ENCODE data around the gene TRIP12. TPM values are rescaled to one million over a fixed set of nuclear protein-coding genes. Genes with fewer than 3 reads are reported as not detected.

TRIP12 gene
- polyA plus RNA-seq, 1 donor from 2014 or later, result 57.2 TPM

Small RNA genes lying within 50 kb of the gene (small RNA-seq; reads per million reads assigned to genes)
- gene RNU6-613P (0.06 to 0.49 (median 0.07) reads per million in 3 experiments), gene RNU6-964P (0 reads per million in 3 experiments)

Other genes with a start within 250 kb of the TRIP12 start
- gene DNER, start 207.5 kb downstream of the TRIP12 start, polyA plus RNA-seq, result 307 and 310 TPM in 2 replicates
- gene FBXO36, start 494 bp upstream of the TRIP12 start, polyA plus RNA-seq, result 5.4 and 6.3 TPM in 2 replicates
- 125 and 128 TPM in 2 replicates for gene SLC16A14, start 146.9 kb upstream of the TRIP12 start, polyA plus RNA-seq

Measured in neural cell (in vitro differentiated cells).